Fibroblast of pulmonary artery (primary cell): ENCODE data around the gene RABL3.

Experiments used
- DNase-seq: peaks from one replicate; pipeline ENCODE4 v3.0.0-alpha.2; 2010; ENCODE audit warnings: low read depth
- H3K4me3 ChIP-seq: replicated peaks from 2 replicates; pipeline ENCODE4 v1.5.1; 2011; ENCODE audit warnings: low read depth, mild to moderate bottlenecking, control low read depth, low read length, moderate library complexity
- CTCF ChIP-seq: IDR thresholded peaks from 2 replicates; pipeline ENCODE4 v1.5.1; 2011; ENCODE audit warnings: mild to moderate bottlenecking, control low read depth, low read length, inconsistent platforms; ENCODE audit errors: missing control alignments

The RABL3 gene

GRCh38 chr3:120705884-120706582 is 36.3 kb downstream of the RABL3 start:
- no peak overlapping the region for H3K4me3 ChIP-seq
- no peak for TF ChIP-seq CTCF
- DNase-seq = no peak

DNA sequence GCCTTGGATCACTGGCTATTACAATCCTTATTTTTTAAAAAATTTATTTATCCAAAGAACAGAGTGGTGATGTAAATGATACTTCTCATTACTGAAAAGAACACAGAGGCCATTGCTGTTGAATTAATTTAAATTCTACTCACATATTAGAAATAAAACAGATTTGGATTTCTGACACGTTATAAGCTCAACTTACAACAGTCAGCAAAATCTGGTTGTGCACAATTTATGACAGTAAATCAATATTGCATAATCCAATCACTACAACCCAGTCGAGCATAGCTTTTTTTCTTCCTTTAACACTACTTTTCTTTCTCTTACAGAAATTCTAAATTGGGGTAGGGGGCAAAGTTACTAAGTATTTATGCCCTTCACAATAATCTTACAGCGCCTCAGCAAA is 43.0 kb downstream of the RABL3 start:
- H3K4me3 ChIP-seq = no peak overlapping the region
- TF ChIP-seq CTCF = no peak
- no peak for DNase-seq

DNA sequence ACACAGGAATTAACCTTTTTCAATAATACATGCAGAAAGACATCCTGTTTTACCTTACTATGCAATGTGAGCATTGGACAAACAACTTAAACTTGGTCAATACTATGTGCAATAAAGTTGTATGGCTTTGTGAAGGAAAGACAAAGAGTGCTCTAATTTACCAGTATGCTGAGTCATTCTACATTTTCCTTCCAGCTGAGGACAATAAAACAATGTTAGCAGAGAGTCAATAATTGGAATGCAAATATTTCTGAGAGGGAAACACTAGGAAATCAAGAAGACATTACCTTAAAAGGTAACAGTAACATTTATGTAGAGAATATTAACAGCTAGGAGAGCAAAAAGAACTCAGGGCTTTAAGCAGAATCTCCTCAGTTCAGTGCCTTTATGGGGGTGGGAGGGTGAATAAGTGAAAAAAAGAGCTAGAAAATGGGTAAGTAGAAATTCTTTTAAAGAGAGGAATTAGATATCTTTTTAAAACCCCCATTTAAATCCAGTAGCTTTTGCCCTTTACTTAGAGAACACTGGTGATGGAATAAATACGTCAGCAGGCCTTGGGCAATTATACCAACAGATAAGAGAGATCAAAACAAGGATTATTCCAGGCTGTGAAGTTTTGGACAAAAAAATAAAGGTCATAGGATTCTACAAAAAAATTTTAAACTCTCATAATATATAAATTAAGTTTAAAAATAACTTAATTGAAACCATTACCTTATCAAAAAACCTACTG is 48.7 kb downstream of the RABL3 start:
- H3K4me3 ChIP-seq = no peak overlapping the region
- TF ChIP-seq CTCF = no peak
- peak; percentile 79 for DNase-seq

DNA sequence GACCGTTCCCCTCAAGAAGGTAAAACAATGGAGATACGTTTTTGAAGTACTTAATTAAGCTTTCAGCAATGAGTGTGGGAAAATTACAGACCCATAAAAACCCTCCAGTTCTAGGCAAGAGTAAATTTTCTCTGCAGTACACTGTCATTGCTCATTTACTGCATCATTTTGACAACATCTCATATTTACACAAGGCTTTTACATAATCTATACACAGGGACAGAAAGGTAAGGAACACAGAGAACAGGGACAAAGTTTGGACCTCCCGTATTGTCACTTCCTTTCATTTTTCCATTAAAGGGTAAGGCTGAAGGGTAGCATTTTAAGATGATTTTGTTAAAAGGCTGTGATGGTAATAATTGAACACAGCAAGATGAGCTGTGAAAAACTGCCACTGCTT is 52.9 kb downstream of the RABL3 start:
- no peak for DNase-seq
- no peak overlapping the region for H3K4me3 ChIP-seq
- TF ChIP-seq CTCF = no peak

GRCh38 chr3:120688121-120688520 is 54.2 kb downstream of the RABL3 start:
- no peak for TF ChIP-seq CTCF
- H3K4me3 ChIP-seq = no peak overlapping the region
- DNase-seq = peak; percentile 39

- H3K4me3 ChIP-seq = no peak overlapping the region
- TF ChIP-seq CTCF = no peak
- DNase-seq = no peak
Measured at GRCh38 chr3:120685411-120685810, 56.9 kb downstream of the RABL3 start.

- no peak overlapping the region for H3K4me3 ChIP-seq
- DNase-seq = no peak
- TF ChIP-seq CTCF = no peak
Measured at GRCh38 chr3:120684896-120685295, 57.4 kb downstream of the RABL3 start.
